Loucy (cell line): ENCODE measurements around the gene RHBDD3.

ENCODE experiments used
- CTCF ChIP-seq: fragments of 200-600 bp; sonication (generic); conservative IDR thresholded peaks from 2 replicates; pipeline ENCODE4 v1.5.1; 2014; ENCODE audit warnings: mild to moderate bottlenecking, antibody characterized with exemption, low read length
- EZH2phosphoT487 ChIP-seq: fragments of 200-600 bp; IDR thresholded peaks from 2 replicates; pipeline ENCODE4 v1.6.1; 2018; ENCODE audit warnings: antibody characterized with exemption, mild to moderate bottlenecking, moderate library complexity, borderline replicate concordance

- TF ChIP-seq CTCF (no peak), EZH2phosphoT487 (no peak)
These were observed 35.5 kb downstream of the RHBDD3 start for GRCh38 chr22:29231971-29232959.
